ENCODE measurements around the gene APBA2. TPM values are rescaled to one million over a fixed set of nuclear protein-coding genes. Genes with fewer than 3 reads are reported as not detected.

The APBA2 gene
- total and polyA plus RNA-seq, 2 of the 13 experiments (the other 11 are each of a cell fraction or from before 2014, with no cell fraction given): 0.62 to 2.3 TPM

DNA sequence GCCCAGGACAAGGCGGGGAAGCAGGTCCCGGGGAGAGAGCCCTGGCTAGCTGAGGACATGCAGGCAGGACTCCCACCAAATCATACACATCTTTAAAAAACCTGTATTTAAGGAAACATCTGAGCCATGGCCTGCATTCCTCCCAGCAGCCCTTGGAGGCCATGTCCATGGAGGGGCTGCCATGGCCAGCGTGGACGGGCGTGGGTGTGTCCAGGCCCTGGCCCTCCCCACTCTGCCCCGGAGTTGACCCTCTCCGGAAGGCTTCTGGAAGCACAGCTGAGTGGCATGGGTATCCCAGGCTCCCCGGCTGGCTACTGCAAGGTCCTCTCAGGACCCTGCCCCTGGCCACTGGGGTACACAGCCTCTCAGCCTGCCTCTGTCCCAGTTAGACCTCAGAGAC lies 234.1 kb downstream of the APBA2 start (continued):
- TF ChIP-seq ZBTB46 (CRISPR knock-in tag; IDR thresholded peaks at IDR 0.05; ENCODE audit: borderline replicate concordance) (no peak), ZNF3 (CRISPR knock-in tag; IDR thresholded peaks at IDR 0.05) (no peak), PCBP2 (optimal IDR thresholded peaks at IDR 0.05; ENCODE audit: low read depth, low read length, poor library complexity, severe bottlenecking) (no peak), ZNF839 (CRISPR knock-in tag; IDR thresholded peaks at IDR 0.05; ENCODE audit: borderline replicate concordance) (no peak), ZNF724P (CRISPR knock-in tag; IDR thresholded peaks at IDR 0.05; ENCODE audit: borderline replicate concordance) (no peak), HNRNPLL (IDR thresholded peaks at IDR 0.05; ENCODE audit: low read depth, low read length, poor library complexity, severe bottlenecking) (no peak)
- TF ChIP-seq, protein P1, sequence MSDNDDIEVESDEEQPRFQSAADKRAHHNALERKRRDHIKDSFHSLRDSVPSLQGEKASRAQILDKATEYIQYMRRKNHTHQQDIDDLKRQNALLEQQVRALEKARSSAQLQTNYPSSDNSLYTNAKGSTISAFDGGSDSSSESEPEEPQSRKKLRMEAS (IDR thresholded peaks at IDR 0.05): no peak
- TF ChIP-seq, protein P2, sequence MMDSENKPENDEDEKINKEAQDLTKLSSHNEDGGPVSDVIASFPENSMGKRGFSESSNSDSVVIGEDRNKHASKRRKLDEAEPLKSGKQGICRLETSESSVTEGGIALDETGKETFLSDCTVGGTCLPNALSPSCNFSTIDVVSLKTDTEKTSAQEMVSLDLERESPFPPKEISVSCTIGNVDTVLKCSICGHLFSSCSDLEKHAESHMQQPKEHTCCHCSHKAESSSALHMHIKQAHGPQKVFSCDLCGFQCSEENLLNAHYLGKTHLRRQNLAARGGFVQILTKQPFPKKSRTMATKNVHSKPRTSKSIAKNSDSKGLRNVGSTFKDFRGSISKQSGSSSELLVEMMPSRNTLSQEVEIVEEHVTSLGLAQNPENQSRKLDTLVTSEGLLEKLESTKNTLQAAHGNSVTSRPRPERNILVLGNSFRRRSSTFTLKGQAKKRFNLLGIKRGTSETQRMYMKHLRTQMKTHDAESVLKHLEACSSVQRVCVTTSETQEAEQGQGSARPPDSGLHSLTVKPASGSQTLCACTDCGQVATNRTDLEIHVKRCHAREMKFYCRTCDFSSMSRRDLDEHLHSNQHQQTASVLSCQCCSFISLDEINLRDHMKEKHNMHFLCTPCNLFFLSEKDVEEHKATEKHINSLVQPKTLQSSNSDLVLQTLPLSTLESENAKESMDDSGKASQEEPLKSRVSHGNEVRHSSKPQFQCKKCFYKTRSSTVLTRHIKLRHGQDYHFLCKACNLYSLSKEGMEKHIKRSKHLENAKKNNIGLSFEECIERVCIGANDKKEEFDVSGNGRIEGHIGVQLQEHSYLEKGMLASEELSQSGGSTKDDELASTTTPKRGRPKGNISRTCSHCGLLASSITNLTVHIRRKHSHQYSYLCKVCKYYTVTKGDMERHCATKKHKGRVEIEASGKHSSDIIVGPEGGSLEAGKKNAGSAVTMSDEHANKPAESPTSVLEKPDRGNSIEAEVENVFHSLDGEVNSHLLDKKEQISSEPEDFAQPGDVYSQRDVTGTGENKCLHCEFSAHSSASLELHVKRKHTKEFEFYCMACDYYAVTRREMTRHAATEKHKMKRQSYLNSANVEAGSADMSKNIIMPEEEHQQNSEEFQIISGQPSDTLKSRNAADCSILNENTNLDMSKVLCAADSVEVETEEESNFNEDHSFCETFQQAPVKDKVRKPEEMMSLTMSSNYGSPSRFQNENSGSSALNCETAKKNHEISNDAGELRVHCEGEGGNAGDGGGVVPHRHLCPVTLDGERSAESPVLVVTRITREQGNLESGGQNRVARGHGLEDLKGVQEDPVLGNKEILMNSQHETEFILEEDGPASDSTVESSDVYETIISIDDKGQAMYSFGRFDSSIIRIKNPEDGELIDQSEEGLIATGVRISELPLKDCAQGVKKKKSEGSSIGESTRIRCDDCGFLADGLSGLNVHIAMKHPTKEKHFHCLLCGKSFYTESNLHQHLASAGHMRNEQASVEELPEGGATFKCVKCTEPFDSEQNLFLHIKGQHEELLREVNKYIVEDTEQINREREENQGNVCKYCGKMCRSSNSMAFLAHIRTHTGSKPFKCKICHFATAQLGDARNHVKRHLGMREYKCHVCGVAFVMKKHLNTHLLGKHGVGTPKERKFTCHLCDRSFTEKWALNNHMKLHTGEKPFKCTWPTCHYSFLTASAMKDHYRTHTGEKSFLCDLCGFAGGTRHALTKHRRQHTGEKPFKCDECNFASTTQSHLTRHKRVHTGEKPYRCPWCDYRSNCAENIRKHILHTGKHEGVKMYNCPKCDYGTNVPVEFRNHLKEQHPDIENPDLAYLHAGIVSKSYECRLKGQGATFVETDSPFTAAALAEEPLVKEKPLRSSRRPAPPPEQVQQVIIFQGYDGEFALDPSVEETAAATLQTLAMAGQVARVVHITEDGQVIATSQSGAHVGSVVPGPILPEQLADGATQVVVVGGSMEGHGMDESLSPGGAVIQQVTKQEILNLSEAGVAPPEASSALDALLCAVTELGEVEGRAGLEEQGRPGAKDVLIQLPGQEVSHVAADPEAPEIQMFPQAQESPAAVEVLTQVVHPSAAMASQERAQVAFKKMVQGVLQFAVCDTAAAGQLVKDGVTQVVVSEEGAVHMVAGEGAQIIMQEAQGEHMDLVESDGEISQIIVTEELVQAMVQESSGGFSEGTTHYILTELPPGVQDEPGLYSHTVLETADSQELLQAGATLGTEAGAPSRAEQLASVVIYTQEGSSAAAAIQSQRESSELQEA (CRISPR knock-in tag; IDR thresholded peaks at IDR 0.05; ENCODE audit: not compliant biosample characterization): no peak

All from HepG2 (cell line).